NCI-H1417 (cell line): ENCODE results near the gene ABCA1.
A peak's percentile ranks its signal among the peaks of the same experiment; 100 is the strongest.
"Not testable (repeated sequence)": the region's sequence is repeated elsewhere in the genome, so short reads cannot be mapped to it uniquely, and the experiment has no call there.

Experiments used
- DNase-seq, 3 experiments: peaks; one replicate each; lab custom pipeline; 2025; lab: John Stamatoyannopoulos, UW

Gene ABCA1

DNA sequence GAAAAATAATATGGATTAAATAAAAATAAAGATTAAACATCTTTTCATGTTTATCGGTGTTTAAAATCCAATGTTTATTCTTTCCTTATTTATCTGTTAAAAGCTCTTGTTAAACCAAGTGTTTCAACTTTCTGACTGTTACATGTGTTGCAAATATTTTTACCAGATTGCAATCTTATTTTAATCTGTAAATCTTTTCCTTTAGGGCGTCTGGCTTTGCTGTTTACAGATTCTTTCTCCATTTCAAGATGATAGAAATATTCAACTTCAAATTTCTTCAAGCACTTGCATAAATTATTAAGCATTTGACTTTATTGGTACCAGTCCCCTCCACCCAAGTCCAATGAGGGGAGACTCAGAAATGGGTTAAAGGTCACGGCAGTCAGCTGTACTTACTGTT lies 16.9 kb upstream of the ABCA1 start:
- no peak for DNase-seq

- DNase-seq, result no peak
Observed at GRCh38 chr9:104944356-104944755, 16.4 kb upstream of the ABCA1 start.

DNA sequence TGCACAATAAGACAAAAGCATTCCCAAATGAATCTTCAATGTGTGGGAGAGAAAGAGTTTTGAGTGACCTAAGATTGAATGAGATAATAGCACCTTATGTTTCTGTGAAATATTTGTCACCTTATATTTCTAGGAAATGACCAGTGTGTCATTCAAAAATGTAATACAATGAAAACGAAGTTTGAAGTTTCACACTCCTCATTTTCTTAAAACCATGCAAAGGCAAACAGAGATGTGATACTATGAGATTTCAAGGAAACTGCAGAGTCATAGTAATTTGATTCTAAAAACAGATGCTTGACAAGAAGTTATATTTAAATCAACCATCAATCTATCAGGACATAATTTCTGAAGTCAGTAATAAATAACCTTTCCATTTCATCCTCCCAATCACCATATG lies 13.6 kb upstream of the ABCA1 start:
- DNase-seq, result no peak

DNA sequence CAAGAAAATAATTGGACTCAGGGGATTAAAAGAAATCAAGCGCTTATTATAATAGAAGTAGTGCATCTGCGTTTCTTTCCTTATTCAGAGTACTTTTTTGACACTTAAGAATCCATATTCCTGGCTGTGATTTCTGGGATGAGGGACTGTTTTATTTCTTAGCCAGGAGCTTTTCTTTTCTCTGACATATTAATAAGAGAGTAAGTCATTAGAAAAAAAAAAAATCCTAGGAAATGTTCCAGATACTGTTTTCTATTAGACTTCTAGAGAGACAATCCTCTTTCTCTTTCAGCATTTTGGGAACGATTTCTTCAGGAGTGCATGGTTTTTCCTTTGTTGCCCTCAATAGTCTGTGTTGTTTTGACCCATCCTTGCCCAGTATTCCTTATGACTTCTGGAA lies 8.3 kb upstream of the ABCA1 start:
- no peak for DNase-seq

DNA sequence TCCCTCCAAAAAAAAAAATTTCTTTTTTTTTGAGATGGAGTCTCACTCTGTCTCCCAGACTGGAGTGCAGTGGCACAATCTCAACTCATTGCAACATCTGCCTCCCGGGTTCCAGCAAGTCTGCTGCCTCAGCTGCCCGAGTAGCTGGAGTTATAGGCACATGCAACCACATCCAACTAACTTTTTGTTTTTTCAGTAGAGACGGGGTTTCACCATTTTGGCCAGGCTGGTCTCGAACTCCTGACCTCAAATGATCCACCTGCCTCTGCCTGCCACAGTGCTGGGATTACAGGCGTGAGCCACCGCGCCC lies 7.5 kb upstream of the ABCA1 start:
- not testable (repeated sequence) for DNase-seq

- no peak for DNase-seq
Observed at GRCh38 chr9:104934691-104935500, 6.9 kb upstream of the ABCA1 start.

DNA sequence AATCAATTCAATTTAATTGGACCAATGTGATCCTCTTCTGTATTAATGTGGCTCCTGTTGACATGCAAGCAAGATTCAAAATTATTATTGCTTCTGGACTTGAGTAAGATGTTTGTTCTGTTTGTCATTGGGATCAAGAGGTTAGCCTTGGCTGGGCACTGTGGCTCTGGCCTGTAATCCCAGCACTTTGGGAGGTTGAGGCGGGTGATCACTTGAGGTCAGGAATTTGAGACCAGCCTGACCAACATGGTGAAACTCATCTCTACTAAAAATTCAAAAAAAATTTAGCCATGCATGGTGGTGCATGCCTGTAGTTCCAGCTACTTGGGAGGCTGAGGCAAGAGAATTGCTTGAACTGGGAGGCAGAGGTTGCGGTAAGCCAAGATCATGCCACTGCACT lies 5.1 kb upstream of the ABCA1 start:
- not testable (repeated sequence) for DNase-seq

DNA sequence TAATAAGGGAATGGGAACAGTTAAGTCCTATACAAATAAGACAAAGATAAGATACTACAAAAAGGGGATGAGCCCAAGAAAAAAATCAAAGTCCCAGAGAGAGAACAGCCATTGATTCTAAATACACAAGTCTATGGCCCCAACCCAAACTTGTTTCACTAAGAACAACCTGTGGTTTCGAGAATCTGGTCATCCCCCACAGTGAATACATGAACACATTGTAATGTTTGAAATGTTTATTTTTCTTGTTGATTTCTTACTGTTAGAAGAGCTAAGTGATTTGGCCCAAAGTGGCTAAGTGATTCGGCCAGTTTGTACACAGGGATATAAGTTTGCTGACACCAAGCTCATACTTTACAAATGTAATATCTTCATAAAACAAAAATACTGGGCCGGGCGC lies 3.3 kb upstream of the ABCA1 start:
- DNase-seq, result no peak

GRCh38 chr9:104927216-104927911 lies 591 bp downstream of the ABCA1 start:
- DNase-seq, result peak; percentile 3 to 89 (median 84)

DNA sequence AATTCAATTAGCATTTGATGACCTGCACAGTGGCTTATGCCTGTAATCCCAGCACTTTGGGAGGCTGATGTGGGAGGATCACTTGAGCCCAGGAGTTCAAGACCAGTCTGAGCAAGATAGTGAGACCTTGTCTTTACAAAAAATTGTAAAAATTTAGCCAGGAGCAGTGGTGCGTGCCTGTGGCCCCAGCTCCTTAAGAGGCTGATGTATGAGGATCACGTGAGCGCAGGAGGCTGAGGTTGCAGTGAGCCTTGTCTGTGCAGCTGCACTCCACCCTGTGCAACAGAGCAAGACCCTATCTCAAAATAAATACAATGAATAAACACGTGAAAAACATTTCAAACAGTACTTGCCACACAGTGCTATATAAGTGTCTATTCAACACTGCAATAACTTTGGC lies 4.2 kb downstream of the ABCA1 start:
- DNase-seq, result no peak

GRCh38 chr9:104923289-104923688 lies 4.7 kb downstream of the ABCA1 start:
- no peak for DNase-seq

GRCh38 chr9:104922748-104923147 lies 5.2 kb downstream of the ABCA1 start:
- DNase-seq, result not testable (repeated sequence)

DNA sequence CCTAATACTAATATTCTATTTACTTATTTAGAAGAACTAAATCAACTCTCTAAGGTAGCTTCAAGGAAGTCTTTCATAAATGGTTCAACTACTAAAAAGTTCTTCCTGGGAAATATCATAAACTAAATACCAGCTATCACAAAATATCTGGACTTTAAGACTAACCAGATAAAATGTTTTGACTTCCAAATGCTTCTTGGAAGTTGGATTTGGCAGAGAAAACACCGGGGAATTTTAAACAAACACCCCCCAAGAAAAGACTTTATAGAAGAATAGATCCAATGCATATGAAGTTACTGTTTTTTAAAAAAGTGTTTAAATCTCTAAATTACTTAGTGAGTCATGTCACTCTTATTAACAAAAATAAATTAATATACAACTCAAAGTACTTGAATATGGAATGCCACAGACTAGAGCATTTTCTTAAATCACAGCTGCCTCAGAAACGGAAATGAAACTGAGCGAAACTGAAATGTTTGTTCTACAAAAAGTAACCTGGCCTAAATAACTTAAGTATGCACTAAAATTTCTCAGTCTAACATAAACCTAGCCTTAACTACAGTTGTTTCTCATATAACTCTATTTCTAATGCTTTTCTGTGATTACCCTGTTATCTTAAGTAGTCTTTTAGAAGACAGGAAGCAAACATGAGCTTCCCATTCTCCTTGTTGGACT lies 6.8 kb downstream of the ABCA1 start:
- no peak for DNase-seq

- no peak for DNase-seq
Observed at GRCh38 chr9:104915753-104916152, 12.2 kb downstream of the ABCA1 start.

GRCh38 chr9:104915049-104915448 lies 12.9 kb downstream of the ABCA1 start:
- no peak for DNase-seq

GRCh38 chr9:104914466-104914865 lies 13.5 kb downstream of the ABCA1 start:
- no peak for DNase-seq

GRCh38 chr9:104912606-104913005 lies 15.3 kb downstream of the ABCA1 start:
- peak in 1 of 3 experiments; percentile 29 for DNase-seq

- no peak for DNase-seq
Observed at GRCh38 chr9:104911032-104911607, 16.8 kb downstream of the ABCA1 start.

GRCh38 chr9:104907278-104907951 lies 20.5 kb downstream of the ABCA1 start:
- DNase-seq, result no peak

GRCh38 chr9:104906441-104907277 lies 21.3 kb downstream of the ABCA1 start:
- DNase-seq, result no peak

DNA sequence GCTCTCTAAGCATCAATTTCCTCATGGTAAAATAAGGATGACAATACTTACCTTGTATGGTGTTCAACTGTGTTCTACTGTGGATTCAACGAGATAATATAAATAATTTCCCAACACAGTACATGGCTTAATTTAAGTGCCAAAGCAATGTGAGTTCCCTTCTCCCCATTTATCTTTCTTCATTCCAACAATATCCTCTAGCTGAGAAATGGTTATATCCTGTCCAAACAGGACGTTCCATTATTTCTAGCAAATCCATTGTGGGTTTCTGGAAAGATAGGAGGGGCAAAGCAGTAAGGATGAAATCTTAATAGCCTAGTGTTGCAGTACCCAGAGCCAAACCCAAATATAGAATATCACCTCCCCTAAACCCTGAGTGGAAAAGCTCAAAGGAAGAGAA lies 22.0 kb downstream of the ABCA1 start:
- DNase-seq, result no peak
